HG03103 (cell line): ENCODE data around the gene APC2.
"Not testable (repeated sequence)": the region's sequence is repeated elsewhere in the genome, so short reads cannot be mapped to it uniquely, and the experiment has no call there.

Source experiments
- ATAC-seq: cut with Tn5 transposase; IDR thresholded peaks from one replicate; pipeline ENCODE4 v1.9.1; 2021; ENCODE audit warnings: low read depth; ENCODE audit not compliant: unreplicated experiment

APC2 gene

DNA sequence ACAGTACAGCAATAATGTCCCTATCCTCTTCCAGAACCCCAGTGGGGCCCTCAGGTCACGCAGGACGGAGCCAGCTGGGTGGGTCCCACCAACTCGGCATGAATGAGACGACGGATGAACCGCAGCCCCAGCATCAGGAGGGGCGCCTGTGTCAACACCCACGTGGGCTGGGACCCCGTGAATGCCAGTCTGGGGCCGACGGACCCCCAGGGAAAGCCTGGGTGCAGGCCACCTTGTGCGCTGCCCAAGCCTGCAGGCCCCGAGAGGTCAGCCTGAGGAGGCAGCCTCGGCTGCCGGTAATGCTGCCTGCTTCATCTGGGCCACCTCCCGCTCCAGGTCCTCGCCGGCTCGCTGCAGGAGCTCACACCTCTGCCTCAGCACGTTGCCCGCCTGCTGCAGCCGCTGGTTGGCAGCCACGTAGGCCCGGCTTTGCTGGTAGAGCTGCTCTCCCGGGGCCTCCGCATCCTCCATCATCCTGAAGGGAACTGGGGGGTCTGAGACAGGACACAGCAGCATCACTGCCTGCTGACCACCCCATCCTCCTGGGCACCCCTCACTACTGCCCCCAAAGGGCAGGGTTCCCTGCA lies 24.9 kb downstream of the APC2 start:
- ATAC-seq = no peak

DNA sequence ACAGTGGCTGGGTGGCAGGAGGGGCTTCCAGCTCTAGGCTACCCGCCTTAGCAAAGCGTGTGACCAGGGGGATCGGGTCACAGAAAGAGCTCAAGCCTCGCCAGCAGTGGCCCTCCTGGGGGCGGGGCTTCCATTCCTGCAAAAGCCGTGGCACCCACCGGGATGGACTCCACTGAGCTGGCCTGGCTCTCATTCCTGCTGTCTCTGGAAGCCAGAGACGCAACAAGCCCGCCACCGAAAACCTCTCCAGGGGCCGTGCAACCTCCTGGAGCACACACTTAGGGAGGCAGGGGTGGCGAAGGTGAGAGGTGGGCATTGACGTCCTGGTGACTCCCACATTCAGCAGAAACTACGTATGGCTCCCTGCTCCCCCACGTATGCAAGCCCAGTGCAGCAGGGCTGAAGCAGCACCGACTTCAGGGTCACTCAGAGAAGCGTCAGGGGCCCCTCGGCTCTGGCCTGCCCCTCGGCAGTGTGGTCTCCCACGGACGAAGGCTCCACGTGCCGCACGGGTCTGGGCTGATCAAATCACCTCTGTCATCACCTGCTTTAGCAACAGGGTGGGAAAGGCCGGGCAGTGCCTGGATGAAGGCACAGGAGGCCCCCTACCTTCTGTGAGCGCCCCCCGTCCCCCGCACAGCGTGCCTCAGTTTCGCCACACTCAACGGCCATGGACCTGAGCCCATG lies 26.0 kb downstream of the APC2 start:
- ATAC-seq = no peak

DNA sequence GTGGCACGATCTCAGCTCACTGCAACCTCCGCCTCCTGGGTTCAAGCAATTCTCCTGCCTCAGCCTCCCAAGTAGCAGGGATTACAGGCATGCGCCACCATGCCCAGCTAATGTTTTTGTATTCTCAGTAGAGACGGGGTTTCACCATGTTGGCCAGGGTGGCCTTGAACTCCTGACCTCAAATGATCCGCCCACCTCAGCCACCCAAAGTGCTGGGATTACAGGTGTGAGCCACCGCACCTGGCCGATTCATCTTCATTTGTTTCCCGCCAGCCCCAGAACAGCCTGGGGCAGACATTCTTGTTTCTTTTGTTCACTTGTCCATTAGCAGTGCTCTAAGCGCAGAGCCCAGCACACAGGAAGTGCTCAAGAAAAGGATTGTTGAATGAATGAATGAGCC lies 27.1 kb downstream of the APC2 start:
- not testable (repeated sequence) for ATAC-seq

DNA sequence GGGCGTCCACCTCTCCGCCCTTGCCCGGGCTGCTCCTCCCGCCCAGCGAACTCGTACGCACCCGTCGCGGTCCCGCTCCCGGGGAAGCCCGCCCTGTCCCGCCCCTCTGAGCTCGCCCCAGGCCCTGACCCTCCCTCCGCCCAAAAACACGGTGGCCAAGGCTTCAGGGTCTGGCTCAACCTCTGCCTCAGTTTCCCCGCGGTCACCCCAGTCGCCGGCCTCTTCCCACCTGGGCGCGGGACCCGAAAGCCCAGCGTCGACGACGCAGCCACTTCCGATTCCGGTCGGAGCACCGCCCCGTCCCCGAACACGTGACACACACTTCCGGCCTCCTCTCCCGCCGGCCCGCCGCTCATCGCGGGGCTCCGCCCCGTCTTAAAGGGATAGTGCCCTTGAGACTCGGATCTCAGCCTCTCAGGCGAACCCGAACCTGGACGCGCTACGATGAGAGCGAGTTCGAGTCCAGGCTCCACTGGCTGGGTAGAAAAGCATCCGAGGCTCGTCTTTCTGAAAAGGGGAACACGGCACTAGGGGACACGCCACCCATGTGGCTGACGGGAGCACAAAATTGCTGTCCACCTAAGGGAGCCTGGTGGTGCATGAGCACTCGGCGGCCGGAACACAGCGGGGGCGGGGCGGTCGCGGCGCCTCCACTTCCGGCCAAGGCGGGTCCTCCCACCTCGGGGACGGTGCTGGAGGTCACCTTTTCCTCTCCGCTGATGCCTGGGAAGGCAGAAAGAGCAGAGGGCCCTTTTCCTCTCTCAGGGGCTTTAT lies 29.2 kb downstream of the APC2 start, which contains the start of gene C19orf25:
C19orf25 (minus strand) TSS at position 282 of the 774 bp plus-strand sequence. CDS start 312 bp downstream, outside the sequence.
- ATAC-seq = peak; percentile 70

DNA sequence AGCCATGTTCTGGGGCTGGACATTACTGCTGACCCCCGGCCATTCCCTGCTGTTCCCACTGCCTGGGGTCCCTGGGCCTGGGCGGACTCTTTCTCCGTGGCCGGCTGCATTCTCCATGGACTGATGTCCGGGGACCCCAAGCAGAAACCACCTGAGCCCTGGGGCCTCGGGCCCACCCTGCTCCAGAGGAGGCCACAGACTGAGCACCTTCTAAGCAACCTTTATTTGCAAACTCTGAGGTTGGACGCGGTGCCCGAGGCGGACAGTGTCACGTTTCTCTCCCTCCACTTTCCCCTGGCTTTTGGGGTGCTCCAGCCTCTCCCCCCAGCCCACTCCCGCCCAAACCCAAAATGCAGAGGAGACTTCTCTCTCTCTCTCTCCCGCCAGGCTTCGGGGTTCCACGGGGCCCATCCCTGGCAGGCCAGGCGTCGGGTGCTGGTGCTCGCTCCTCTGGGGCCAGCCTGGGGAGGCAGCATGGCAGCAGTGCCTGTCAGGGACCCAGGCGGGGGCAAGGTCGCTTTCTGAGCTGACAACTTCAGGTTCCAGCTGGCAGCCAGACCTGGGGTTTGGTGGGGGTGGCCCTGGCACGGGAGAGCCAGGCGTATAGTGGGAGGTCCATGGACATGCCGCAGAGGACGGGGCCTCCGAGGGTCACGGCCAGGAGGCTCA lies 31.4 kb downstream of the APC2 start:
- no peak for ATAC-seq

DNA sequence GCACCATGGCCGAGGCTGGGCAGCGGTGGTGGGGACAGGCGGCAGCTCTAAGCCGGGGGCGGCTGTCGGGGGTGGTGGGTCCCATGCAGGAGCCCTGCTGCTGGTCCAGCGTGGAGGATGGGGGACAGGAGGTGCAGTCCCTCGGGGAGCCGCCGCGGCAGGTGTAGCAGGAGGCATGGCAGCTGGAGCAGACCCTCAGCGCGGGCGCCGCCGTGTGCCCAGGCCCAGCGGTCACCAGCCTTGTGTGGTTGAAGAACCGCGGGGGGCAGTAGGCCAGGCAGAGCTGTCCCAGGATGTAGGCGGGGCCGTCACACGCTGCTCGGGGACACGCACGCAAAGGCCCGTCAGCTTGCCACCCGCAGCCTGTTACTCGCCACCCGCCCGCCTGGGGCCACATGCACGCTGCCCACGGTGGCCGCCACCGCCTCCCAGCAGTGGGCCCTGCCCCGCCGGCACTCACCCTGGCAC lies 32.0 kb downstream of the APC2 start:
- ATAC-seq = no peak

DNA sequence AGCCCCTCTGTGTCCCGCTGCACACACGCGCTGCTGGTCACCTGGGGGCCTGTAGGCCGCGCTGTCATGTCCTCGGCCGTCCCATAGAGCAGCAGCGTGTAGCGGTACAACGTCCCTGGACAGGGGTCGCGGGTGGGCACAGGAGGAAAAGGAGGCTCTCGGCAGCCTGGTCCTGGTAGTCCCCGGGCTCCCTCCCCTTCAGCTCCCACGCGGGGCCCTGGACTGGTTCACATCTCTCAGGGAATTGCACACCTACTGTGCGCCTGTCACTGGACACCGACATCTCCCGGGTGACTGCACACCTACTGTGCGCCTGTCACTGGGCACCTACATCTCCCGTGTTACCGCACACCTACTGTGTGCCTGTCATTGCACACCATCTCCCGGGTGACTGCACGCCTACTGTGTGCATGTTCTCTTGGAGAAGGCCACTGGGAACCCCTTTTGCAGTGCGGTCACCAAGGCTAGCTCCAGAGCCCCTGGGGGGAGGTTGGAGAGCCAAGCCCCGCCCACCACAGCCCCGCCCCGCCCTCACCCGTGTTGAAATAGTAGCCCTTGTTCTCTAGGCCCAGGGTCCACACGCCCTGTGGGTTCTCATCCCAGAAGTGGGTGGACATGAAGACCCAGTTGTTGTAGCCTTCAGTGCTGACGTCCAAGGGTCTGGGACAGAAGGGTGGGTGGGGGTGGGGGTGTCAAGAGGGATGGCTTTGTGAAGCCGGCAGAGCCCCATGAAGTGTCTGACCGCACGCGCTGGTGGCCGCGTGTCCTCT lies 32.6 kb downstream of the APC2 start:
- no peak for ATAC-seq

DNA sequence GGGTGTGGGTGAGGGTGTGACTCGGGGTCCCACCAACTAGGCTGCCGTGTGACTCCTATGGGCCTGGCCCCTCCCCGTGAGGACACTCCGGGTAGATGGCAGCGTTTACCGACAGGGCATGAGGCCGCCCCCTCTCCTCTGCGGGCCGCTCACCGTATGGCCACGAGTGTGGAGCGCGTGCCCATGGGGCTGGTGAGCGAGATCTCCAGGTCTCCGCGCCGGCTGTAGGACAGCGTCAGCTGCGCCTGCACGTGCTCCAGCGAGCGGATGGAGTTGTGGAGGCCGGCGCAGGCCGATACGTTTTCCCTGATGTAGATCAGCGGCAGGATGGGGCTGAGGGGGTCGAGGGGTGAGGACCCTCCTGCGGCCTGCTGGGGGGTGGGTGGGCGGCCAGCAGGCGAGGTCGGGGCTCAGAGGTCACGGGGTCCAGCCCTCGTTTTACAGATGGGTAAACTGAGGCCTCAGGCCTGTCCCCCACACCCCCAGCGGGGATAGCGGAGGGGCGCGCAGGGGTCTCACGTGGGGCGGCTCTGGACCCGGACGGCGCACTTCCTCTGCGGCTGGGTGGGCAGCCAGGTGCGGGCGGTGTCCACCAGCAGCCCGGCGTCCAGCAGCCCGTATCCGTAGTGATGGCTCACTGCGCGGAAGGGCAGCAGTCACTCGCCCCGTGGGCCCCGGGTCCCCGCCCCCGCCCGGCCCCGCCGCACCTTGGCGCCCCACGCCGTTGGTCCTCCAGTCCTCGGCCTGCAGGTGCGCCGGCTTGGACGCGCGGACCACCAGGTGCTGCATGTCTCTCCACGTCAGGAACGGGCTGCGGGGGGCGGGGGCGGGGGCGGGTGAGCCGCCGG lies 33.4 kb downstream of the APC2 start:
- ATAC-seq = no peak

DNA sequence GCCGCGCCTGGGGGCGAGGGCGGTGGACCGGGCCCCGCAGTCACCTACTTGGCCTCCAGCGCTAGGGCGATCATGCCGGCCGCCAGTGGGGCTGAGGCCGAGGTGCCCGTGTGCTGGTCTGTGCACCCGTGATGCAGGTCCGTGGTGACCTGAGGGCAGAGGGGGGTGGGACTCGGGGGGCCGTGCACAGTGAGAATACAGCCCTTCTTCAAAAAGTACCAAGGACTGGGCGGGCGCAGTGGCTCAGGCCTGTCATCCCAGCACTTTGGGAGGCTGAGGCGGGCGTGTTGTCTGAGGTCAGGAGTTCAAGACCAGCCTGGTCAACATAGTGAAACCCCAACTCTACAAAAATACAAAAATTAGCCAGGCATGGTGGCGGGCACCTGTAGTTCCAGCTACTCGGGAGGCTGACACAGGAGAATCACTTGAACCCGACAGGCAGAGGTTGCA lies 34.1 kb downstream of the APC2 start:
- no peak for ATAC-seq

DNA sequence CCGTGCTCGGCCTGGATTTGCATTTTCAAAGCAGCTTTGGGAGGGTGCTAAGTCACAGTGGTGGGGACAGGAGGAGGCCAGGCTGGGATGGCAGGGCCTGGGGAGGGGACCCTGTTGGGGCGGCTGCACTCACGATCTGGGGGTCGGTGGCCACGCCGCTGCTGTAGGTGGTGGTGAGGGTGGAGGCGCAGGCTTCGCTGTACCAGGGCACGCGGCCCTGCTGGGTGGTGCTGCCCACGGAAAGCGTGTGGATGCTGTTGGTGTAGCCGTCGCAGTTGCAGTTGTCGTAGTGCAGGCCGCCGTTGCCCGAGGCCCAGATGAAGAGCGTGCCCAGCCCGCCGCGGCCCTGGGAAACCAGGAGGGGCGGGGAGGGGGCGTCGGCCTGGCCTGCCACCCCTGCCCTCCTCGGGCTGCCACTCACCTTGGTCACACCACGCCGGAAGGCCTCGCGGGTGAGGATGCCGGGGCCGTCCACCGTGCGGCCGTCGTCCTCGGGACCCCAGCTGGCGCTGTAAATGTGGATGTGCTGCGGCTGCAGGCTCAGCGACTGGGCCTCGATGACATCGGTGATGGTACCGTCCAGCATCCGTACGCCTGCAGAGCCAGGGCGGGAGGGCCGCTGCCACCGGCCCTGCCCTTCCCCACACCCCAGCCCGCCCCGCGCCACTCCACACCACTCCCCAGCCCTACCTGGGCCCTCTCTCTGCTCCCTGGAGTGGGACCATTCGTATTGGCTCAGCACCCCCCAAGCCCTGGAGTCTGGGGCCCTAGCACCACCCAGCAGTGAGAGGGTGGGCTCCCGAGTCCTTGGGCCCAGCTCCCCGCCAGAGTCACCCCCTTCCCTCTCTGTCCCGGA lies 37.0 kb downstream of the APC2 start:
- no peak for ATAC-seq

DNA sequence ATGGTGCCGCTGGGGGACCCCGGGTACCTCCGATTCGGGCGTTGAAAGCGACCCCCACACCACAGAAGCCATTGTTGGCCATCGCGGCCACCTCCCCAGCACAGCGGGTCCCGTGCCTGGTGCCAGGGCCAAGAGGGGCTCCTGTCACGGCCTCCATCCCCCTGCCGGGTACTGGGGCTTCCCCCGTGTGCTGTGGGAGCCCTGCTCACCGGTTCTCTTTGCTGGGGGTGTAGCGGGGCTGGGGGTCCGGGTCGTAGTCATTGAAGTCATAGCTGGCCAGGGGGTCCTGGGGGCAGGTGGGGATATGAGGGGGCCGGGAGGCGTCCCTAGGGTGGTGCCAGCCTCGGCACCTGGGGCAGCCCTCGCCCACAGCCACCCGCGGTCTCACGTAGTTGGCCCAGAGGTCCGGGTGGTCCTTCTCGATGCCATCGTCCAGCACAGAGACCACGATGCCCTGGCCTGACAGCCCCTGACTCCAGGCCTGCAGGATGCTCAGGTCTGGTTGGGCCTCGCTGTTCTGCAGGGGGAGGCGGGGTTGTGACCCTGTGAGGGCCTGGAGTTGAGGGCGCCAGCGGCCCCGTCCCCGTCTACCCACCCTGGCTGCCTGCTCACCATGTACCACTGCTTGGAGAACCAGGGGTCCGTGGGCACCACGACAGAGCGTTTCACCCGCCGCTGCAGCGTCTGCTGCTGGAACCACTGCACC lies 37.8 kb downstream of the APC2 start:
- ATAC-seq = no peak

DNA sequence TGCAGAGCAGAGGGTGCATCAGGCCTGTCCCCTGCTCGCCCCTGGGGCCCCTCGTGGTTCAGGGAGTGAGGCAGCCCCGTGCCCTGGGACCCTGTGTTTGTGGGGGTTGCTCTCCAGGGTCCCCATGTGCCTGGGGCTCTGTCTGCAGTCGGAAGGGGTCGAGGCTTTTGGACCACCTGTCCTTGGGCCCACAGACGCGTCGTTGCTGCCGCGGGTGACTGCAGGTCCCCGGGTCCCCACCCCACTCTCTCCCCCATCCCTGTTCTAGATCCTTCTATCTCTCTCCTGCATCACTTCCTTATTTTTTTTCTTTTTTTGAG lies 38.3 kb downstream of the APC2 start:
- no peak for ATAC-seq

DNA sequence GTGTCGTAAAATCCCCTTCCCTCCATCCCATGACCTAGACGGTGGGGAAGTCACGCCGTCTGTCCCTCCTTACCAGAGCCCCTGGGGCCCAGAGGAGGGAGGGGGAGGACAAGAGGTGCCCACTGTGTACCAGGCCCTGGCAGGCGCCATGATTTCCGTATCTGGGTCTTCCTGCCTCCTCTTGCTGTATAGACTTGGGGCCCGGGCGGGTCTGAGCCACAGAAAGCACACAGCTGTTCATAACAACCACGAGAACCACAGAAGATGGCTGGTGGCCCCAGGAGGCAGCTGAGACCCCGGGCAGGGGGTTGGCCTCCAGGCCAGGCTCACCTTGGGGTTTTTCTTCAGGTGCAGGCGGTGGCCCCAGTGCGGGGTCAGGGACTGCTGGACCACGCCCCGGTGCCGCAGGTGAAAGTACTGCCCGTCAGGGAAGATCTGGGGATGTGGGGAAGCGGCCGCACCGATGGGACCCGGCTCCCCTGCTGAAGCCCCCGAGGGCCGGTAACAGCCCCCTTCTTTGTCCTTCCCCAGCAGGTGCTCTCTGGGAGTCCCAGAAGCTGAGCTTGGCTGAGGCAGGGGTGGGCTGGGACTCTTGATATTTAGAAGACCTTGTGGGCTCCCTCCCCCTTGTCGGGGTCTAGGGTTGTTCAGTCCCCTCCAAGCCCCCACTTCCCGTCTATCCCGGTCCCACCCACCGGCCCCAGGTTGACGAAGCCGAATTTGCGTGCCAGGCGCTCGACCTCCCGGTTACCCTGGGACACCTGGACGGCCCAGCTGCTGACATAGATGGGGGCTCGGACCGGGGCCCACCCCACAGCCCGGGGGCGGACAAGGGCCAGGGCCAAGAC lies 39.8 kb downstream of the APC2 start:
- ATAC-seq = no peak

DNA sequence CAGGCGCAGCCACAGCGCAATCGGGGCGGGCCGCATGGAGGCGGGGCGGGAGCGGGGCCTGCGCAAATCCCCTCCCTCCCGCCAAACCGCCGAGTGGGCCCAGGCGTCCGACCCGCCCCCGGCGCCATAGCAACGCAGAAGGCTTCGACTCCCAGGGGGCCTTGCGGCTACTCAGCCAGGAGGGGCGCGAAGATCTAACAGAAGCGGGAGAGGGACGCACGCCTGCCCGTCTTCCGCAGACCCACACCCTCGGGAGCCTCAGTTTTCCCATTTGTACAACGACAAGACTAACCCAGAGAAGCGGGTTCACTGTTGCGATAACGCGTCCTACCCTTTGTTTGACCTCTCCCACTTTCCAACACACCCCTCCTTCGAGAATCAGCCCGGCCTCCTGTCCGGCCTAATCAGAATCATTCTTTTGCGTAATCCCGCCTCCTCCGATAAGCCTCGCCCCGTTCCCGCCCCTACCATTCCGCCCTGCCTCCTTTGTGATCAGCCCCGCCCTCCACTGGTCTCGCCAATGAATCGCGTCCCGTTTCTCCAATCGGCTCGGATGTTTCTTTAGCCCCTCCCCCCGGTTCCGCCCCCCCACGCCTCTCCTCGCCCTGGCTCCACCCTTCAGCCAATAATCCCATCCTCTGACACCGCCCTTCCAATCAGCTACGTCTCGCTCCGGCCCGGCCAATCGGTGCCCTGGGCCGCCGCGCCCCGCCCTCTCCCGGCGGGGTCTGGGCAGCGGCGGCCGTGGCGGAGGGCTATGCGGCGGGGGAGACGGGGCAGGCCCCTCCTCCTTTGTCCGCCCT lies 40.6 kb downstream of the APC2 start, which contains the start of gene PCSK4:
PCSK4 (minus strand) TSS at position 40 of the 803 bp plus-strand sequence; CDS start at position 36, 4 bp downstream.
- ATAC-seq = peak; percentile 73

DNA sequence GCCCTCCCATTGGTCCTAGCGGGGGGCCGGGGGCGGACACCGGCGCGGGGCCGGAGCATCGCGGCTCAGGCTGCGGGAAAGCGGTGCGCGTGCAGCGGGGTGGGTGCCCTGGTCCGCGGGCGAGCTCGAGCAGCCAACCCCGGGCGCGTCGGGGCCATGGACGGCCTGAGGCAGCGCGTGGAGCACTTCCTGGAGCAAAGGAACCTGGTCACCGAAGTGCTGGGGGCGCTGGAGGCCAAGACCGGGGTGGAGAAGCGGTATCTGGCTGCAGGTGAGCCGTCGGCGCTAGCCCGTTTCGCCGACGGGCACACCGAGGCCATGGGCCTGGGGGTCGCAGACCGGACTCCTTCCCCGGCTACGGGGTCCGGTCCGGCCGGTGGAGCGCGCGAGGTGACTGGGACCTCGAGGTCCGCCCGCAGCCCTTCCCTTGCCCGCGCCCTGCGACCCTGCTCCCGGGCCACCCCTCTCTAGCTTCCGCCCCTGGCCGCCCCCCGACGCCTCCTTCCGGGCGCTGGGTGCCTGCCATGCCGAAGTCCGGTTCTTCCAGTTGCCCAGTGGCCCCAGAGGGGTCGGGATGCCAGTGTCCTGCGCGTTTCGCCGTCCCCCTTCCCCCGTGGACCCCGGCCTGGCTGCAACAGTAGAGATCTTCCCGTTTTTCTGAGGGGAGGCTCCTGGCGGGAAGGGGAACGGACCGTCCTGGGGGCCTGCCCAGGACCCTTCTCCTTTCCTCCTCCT lies 41.4 kb downstream of the APC2 start, which contains the start of gene REEP6:
REEP6 (plus strand) TSS at position 68 of the 735 bp plus-strand sequence; CDS start at position 157, 89 bp downstream.
- no peak for ATAC-seq
